PC-9 (cell line): ENCODE measurements around the gene OR1D5.

Experiments used
- CTCF ChIP-seq: fragments of 200-600 bp; sonication (generic); conservative IDR thresholded peaks from 2 replicates; pipeline ENCODE4 v1.6.1; 2017; ENCODE audit warnings: mixed run types, antibody characterized with exemption, mild to moderate bottlenecking, moderate library complexity
- EZH2 ChIP-seq: fragments of 200-600 bp; sonication (generic); IDR thresholded peaks from 2 replicates; pipeline ENCODE4 v1.8.0; 2017; ENCODE audit warnings: antibody characterized with exemption, low read depth

GRCh38 chr17:3026856-3027751 lies 36.3 kb downstream of the OR1D5 start:
- TF ChIP-seq CTCF (no peak), EZH2 (no peak)
